T-cell (primary cell): ENCODE data around the gene BNC2. TPM values are rescaled to one million over a fixed set of nuclear protein-coding genes. Genes with fewer than 3 reads are reported as not detected.

Experiments used
- ATAC-seq, 4 experiments: fragments of 200-7000 bp in 3 of 4; fragments of 150-1000 bp in 1 of 4; cut with Tn5 transposase; replicated peaks in 1 of 4; 1 replicate in 3 of 4; 2 replicates in 1 of 4; pipeline ENCODE4 v1.10.0; 2021; ENCODE audit warnings: moderate library complexity in 3 of 4, mild to moderate bottlenecking in 2 of 4, moderate number of reproducible peaks in 1 of 4
- CTCF ChIA-PET, 2 donors: fragments of 300-600 bp; sonication (Branson Sonifier 250); formaldehyde crosslinking; loops; one replicate each; lab custom pipeline; 2022; ENCODE audit warnings: antibody characterized with exemption in 2 of 2; lab: Charles Lee
- POLR2A ChIA-PET, 2 donors: fragments of 300-600 bp; sonication (Branson Sonifier 250); formaldehyde crosslinking; loops; one replicate each; lab custom pipeline; 2022; ENCODE audit warnings: antibody characterized with exemption in 2 of 2; lab: Charles Lee
- DNase-seq, 35 experiments: peaks; one replicate each; pipeline versions ENCODE4 v3.0.0 to v3.0.0-alpha.2; 2013 to 2023
- H3K27ac ChIP-seq: one replicate; pipeline ENCODE4 v1.5.1; 2013; ENCODE audit warnings: low read length
- H3K27me3 ChIP-seq, 2 experiments: replicated peaks in 1 of 2; 1 replicate in 1 of 2; 2 replicates in 1 of 2; pipeline versions ENCODE4 v1.6.1 to v1.7.0; 2013; ENCODE audit warnings: low read length in 1 of 2, mixed read lengths in 1 of 2; ENCODE audit not compliant: control insufficient read depth in 2 of 2, insufficient read depth in 2 of 2; ENCODE audit errors: extremely low read depth in 1 of 2
- H3K36me3 ChIP-seq, 2 donors: 1 replicate in 1 of 2; 2 replicates in 1 of 2; pipeline versions ENCODE4 v1.6.1 to v1.7.0; 2013; ENCODE audit warnings: low read length in 1 of 2; ENCODE audit not compliant: control insufficient read depth in 2 of 2, insufficient read depth in 1 of 2; ENCODE audit errors: extremely low read depth in 1 of 2
- H3K4me1 ChIP-seq, 2 experiments: 1 replicate in 1 of 2; 2 replicates in 1 of 2; pipeline versions ENCODE4 v1.6.1 to v1.7.0; 2013; ENCODE audit warnings: low read length in 2 of 2, mixed read lengths in 1 of 2; ENCODE audit not compliant: insufficient read depth in 2 of 2, control insufficient read depth in 1 of 2; ENCODE audit errors: extremely low read depth in 1 of 2
- H3K4me3 ChIP-seq, 2 donors: 1 replicate in 1 of 2; 2 replicates in 1 of 2; pipeline versions ENCODE4 v1.5.1 to v1.7.0; 2013; ENCODE audit warnings: mild to moderate bottlenecking in 2 of 2, low read length in 1 of 2, moderate library complexity in 1 of 2; ENCODE audit not compliant: control insufficient read depth in 1 of 2; ENCODE audit errors: extremely low read depth in 1 of 2
- H3K9me3 ChIP-seq: 2 replicates; pipeline ENCODE4 v1.7.0; 2013
- H3K27ac Mint-ChIP-seq, 2 donors: one replicate each; pipeline ENCODE4 v1.8.0; 2020 to 2021; ENCODE audit warnings: mild to moderate bottlenecking in 2 of 2, mixed read lengths in 2 of 2
- H3K27me3 Mint-ChIP-seq, 2 donors: one replicate each; pipeline ENCODE4 v1.8.0; 2021 to 2022; ENCODE audit warnings: mixed read lengths in 2 of 2
- H3K36me3 Mint-ChIP-seq: one replicate; pipeline ENCODE4 v1.8.0; 2021; ENCODE audit warnings: mixed read lengths
- H3K4me1 Mint-ChIP-seq, 3 donors: one replicate each; pipeline ENCODE4 v1.8.0; 2020 to 2022; ENCODE audit warnings: mixed read lengths in 3 of 3, mild to moderate bottlenecking in 1 of 3
- H3K4me3 Mint-ChIP-seq, 3 donors: one replicate each; pipeline ENCODE4 v1.8.0; 2020 to 2022; ENCODE audit warnings: mild to moderate bottlenecking in 3 of 3, mixed read lengths in 3 of 3, moderate library complexity in 3 of 3
- H3K9me3 Mint-ChIP-seq, 3 donors: one replicate each; pipeline ENCODE4 v1.8.0; 2020 to 2022; ENCODE audit warnings: mixed read lengths in 3 of 3
- WGBS: methylation state at CpG from one replicate; pipeline ENCODE4 v1.1.5; 2013; ENCODE audit warnings: missing lambda C conversion rate; ENCODE audit not compliant: insufficient coverage; 5-methylcytosine and 5-hydroxymethylcytosine counted together
- total RNA-seq, 35 experiments: library from RNA in 6 of 35; stranded (reverse) in 6 of 35; fragments of 120-200 nt in 1 of 35; gene quantifications; one replicate each; pipeline versions ENCODE4 v1.2.1 to v1.2.4 and lab custom pipeline; 2013 to 2026

BNC2 gene
- total RNA-seq, 5 donors from 2014 or later (not counting 1 experiment from before 2014, with no cell fraction given) = 0.03 to 2.1 (median 0.57) TPM

- Histone ChIP-seq H3K4me1 (no peaks in the 10 kb centered on the region), H3K9me3 (no peaks in the 10 kb centered on the region), H3K27me3 (no peaks in the 10 kb centered on the region), H3K27ac (no peak overlapping the region), H3K36me3 (no peaks in the 10 kb centered on the region), H3K4me3 (no peak overlapping the region)
- H3K4me1 Mint-ChIP-seq = no peaks in the 10 kb centered on the region
- CTCF ChIA-PET = no interaction called here
- H3K27ac Mint-ChIP-seq = no peak overlapping the region
- H3K36me3 Mint-ChIP-seq = no peaks in the 10 kb centered on the region
- ATAC-seq = no peak
- H3K9me3 Mint-ChIP-seq = peaks cover 12 to 21% (median 12%) of the 10 kb centered on the region in 3 donors
- H3K4me3 Mint-ChIP-seq = no peak overlapping the region
- no peak for DNase-seq
- H3K27me3 Mint-ChIP-seq = no peaks in the 10 kb centered on the region
- POLR2A ChIA-PET = no interaction called here
Observed at GRCh38 chr9:16385590-16385989, 484.9 kb downstream of the BNC2 start.

GRCh38 chr9:16384993-16385392 lies 485.5 kb downstream of the BNC2 start:
- no peak for ATAC-seq
- WGBS = no CpG with 5 or more reads among the region's 6 CpGs

GRCh38 chr9:16377311-16377710 lies 493.2 kb downstream of the BNC2 start:
- no peaks in the 10 kb centered on the region for H3K4me1 ChIP-seq
- H3K27ac ChIP-seq = no peak overlapping the region
- POLR2A ChIA-PET = no interaction called here
- no peaks in the 10 kb centered on the region for H3K27me3 ChIP-seq
- CTCF ChIA-PET = no interaction called here
- no peak for DNase-seq
- Mint-ChIP-seq H3K9me3 (peaks cover 0 to 21% (median 5%) of the 10 kb centered on the region in 3 donors), H3K27me3 (no peaks in the 10 kb centered on the region), H3K27ac (no peak overlapping the region), H3K36me3 (no peaks in the 10 kb centered on the region), H3K4me3 (no peak overlapping the region), H3K4me1 (no peaks in the 10 kb centered on the region)
- WGBS = no CpG with 5 or more reads among the region's 4 CpGs
- no peaks in the 10 kb centered on the region for H3K9me3 ChIP-seq
- no peak for ATAC-seq
- H3K4me3 ChIP-seq = no peak overlapping the region
- no peaks in the 10 kb centered on the region for H3K36me3 ChIP-seq

More at GRCh38 chr9:16384993-16385392, 485.5 kb downstream of the BNC2 start:
- POLR2A ChIA-PET = no interaction called here
- Histone ChIP-seq H3K4me3 (no peak overlapping the region), H3K4me1 (no peaks in the 10 kb centered on the region), H3K27me3 (no peaks in the 10 kb centered on the region), H3K9me3 (no peaks in the 10 kb centered on the region), H3K27ac (no peak overlapping the region), H3K36me3 (no peaks in the 10 kb centered on the region)
- Mint-ChIP-seq H3K4me1 (no peaks in the 10 kb centered on the region), H3K27ac (no peak overlapping the region), H3K9me3 (peaks cover 13 to 18% (median 18%) of the 10 kb centered on the region in 3 donors), H3K4me3 (no peak overlapping the region), H3K36me3 (no peaks in the 10 kb centered on the region), H3K27me3 (no peaks in the 10 kb centered on the region)
- CTCF ChIA-PET = no interaction called here
- no peak for DNase-seq

- Mint-ChIP-seq H3K27me3 (no peaks in the 10 kb centered on the region), H3K9me3 (peaks cover 4 to 29% (median 5%) of the 10 kb centered on the region in 3 donors), H3K4me1 (no peaks in the 10 kb centered on the region), H3K27ac (no peak overlapping the region), H3K36me3 (no peaks in the 10 kb centered on the region), H3K4me3 (no peak overlapping the region)
- 90% methylated on average over 2 of the region's 4 CpGs for WGBS
- H3K4me3 ChIP-seq = no peak overlapping the region
- no peak overlapping the region for H3K27ac ChIP-seq
- no peaks in the 10 kb centered on the region for H3K36me3 ChIP-seq
- H3K4me1 ChIP-seq = no peaks in the 10 kb centered on the region
- ATAC-seq = no peak
- H3K9me3 ChIP-seq = no peaks in the 10 kb centered on the region
- ChIA-PET POLR2A (no interaction called here), CTCF (no interaction called here)
- no peak for DNase-seq
- peaks cover 0 to 2% of the 10 kb centered on the region in 2 experiments for H3K27me3 ChIP-seq
Observed at GRCh38 chr9:16371306-16371705, 499.2 kb downstream of the BNC2 start.

- Histone ChIP-seq H3K27ac (no peak overlapping the region), H3K27me3 (peaks cover 0 to 2% of the 10 kb centered on the region in 2 experiments), H3K4me3 (no peak overlapping the region), H3K9me3 (no peaks in the 10 kb centered on the region), H3K36me3 (no peaks in the 10 kb centered on the region), H3K4me1 (no peaks in the 10 kb centered on the region)
- DNase-seq = no peak
- ChIA-PET CTCF (no interaction called here), POLR2A (no interaction called here)
- Mint-ChIP-seq H3K36me3 (no peaks in the 10 kb centered on the region), H3K9me3 (peaks cover 9 to 34% (median 10%) of the 10 kb centered on the region in 3 donors), H3K27ac (no peak overlapping the region), H3K4me3 (no peak overlapping the region), H3K4me1 (no peaks in the 10 kb centered on the region), H3K27me3 (no peaks in the 10 kb centered on the region)
- no peak for ATAC-seq
- 89% methylated on average over 11 of the region's 13 CpGs for WGBS
Observed at GRCh38 chr9:16370647-16371046, 499.8 kb downstream of the BNC2 start.

GRCh38 chr9:16369427-16369826 lies 501.0 kb downstream of the BNC2 start:
- no peaks in the 10 kb centered on the region for H3K36me3 Mint-ChIP-seq
- DNase-seq (no peak), ATAC-seq (no peak)
- Histone ChIP-seq H3K9me3 (no peaks in the 10 kb centered on the region), H3K4me1 (no peaks in the 10 kb centered on the region), H3K27me3 (peaks cover 0 to 2% of the 10 kb centered on the region in 2 experiments), H3K27ac (no peak overlapping the region), H3K36me3 (no peaks in the 10 kb centered on the region), H3K4me3 (no peak overlapping the region)
- H3K27ac Mint-ChIP-seq = no peak overlapping the region
- no peaks in the 10 kb centered on the region for H3K4me1 Mint-ChIP-seq
- CTCF ChIA-PET = no interaction called here
- POLR2A ChIA-PET = no interaction called here
- no peak overlapping the region for H3K4me3 Mint-ChIP-seq
- 89% methylated on average over 3 of the region's 4 CpGs for WGBS
- H3K9me3 Mint-ChIP-seq = peaks cover 12 to 34% (median 14%) of the 10 kb centered on the region in 3 donors
- no peaks in the 10 kb centered on the region for H3K27me3 Mint-ChIP-seq
